ENCODE measurements around the gene NFATC1.

The NFATC1 gene

GRCh38 chr18:79424880-79425568 lies 29.3 kb downstream of the NFATC1 start:
- DNase-seq = no peak

GRCh38 chr18:79425569-79425886 lies 29.8 kb downstream of the NFATC1 start:
- DNase-seq = no peak

GRCh38 chr18:79426376-79427300 lies 30.9 kb downstream of the NFATC1 start:
- no peak for DNase-seq

- DNase-seq = no peak
Observed at GRCh38 chr18:79427368-79428225, 31.9 kb downstream of the NFATC1 start.

- no peak for DNase-seq
Observed at GRCh38 chr18:79428287-79428686, 32.6 kb downstream of the NFATC1 start.

- DNase-seq = no peak
Observed at GRCh38 chr18:79429381-79429780, 33.7 kb downstream of the NFATC1 start.

GRCh38 chr18:79429785-79430281 lies 34.1 kb downstream of the NFATC1 start:
- DNase-seq = no peak

GRCh38 chr18:79432376-79433120 lies 36.8 kb downstream of the NFATC1 start:
- DNase-seq = no peak

- no peak for DNase-seq
Observed at GRCh38 chr18:79433431-79433830, 37.7 kb downstream of the NFATC1 start.

- DNase-seq = no peak
Observed at GRCh38 chr18:79434607-79435401, 39.1 kb downstream of the NFATC1 start.

- DNase-seq = no peak
Observed at GRCh38 chr18:79436556-79437275, 41.0 kb downstream of the NFATC1 start.

- no peak for DNase-seq
Observed at GRCh38 chr18:79438089-79438897, 42.6 kb downstream of the NFATC1 start.

- DNase-seq = no peak
Observed at GRCh38 chr18:79438898-79439627, 43.3 kb downstream of the NFATC1 start.

- DNase-seq = no peak
Observed at GRCh38 chr18:79439628-79440023, 43.9 kb downstream of the NFATC1 start.

- no peak for DNase-seq
Observed at GRCh38 chr18:79440316-79441110, 44.8 kb downstream of the NFATC1 start.

- no peak for DNase-seq
Observed at GRCh38 chr18:79441420-79441819, 45.7 kb downstream of the NFATC1 start.

- no peak for DNase-seq
Observed at GRCh38 chr18:79442508-79443221, 46.9 kb downstream of the NFATC1 start.

- no peak for DNase-seq
Observed at GRCh38 chr18:79445221-79445620, 49.5 kb downstream of the NFATC1 start.

All from NCI-H510A treated with DMSO at 0.1 percent for 48 hours (cell line).